MV-4-11 (cell line): ENCODE measurements around the gene CRMP1.

Source experiments
- DNase-seq: peaks from one replicate; lab custom pipeline; 2025; lab: John Stamatoyannopoulos, UW

CRMP1 gene

DNA sequence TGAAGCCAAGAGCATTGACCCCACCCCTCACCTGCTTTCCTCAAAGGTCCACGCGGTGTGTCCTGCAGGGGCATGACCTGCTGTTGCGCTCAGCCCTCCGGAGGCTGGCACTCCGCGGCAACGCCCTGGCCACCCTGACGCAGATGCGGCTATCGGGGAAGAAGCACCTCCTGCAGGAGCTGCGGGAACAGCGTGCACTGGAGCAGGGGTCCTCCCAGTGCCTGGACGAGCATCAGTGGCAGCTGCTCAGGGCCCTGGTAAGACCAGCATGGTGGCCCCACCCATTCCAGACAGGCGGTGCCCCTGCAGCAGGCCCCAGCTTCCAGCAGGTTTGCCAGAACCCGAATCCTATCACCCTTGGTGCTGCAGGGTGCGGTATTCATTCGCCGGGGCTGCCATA is 95.9 kb downstream of the CRMP1 start:
- no peak for DNase-seq

- DNase-seq, result no peak
Measured at GRCh38 chr4:5795580-5795979, 97.3 kb downstream of the CRMP1 start.

DNA sequence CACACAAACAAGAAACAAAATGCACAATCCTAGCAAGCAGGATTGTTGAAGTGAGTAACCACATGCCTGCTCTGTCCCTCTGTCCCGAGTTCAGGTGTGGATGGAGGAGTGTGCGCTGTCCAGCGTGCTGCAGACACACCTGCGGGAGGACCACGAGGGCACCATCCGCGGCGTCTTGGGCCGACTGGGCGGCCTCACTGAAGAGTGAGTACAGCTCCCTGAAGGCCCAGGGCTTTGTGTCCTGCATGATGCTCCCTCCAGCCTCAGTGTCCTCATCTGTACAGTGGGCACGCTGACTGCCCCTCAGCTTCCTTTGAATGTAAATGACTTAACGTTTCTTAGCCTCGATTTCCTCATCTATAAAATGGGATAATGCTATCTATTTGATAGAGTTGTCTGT is 99.4 kb downstream of the CRMP1 start:
- DNase-seq, result no peak

- no peak for DNase-seq
Measured at GRCh38 chr4:5791654-5792053, 101.2 kb downstream of the CRMP1 start.

GRCh38 chr4:5790546-5790857 is 102.4 kb downstream of the CRMP1 start:
- no peak for DNase-seq

GRCh38 chr4:5789141-5789540 is 103.7 kb downstream of the CRMP1 start:
- DNase-seq, result no peak

DNA sequence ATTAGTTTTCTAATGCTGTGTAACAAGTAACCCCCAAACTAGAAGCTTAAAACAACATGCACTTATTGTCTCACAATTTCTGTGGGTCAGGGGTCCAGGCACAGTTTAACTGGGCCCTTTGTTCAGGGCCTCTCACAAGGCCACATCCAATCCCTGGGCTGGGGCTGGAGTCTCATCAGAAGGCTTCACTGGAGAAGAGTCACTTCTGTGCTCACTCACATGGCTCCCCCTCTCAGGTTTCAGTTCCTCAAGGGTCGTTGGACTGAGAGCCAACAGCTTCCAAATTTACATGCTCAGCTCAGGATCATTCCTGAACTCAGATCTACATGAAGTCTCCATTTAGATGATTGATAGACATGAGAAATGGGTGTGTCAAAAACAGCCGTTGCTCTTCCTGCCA is 104.7 kb downstream of the CRMP1 start:
- DNase-seq, result peak; percentile 0

DNA sequence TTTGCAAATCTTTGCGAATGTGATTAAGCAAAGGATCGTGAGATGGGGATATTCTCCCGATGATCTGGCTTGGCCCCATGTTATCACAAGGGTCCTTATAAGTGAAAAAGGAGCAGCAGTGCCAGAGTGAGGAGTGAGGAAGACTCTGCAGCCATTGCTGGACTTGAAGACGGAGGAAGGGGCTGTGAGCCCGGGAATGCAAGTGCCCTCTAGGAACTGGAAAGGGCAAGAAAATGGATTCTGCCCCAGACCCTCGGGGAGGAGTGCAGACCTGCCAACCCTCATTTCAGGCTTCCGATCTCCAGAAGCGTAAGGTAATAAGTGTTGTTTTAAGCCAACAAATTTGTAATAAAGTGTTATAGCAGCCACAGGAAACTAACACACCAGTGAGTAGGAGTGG is 105.6 kb downstream of the CRMP1 start:
- no peak for DNase-seq

GRCh38 chr4:5785806-5786680 is 106.8 kb downstream of the CRMP1 start:
- DNase-seq, result no peak

- DNase-seq, result no peak
Measured at GRCh38 chr4:5784960-5785611, 107.8 kb downstream of the CRMP1 start.

DNA sequence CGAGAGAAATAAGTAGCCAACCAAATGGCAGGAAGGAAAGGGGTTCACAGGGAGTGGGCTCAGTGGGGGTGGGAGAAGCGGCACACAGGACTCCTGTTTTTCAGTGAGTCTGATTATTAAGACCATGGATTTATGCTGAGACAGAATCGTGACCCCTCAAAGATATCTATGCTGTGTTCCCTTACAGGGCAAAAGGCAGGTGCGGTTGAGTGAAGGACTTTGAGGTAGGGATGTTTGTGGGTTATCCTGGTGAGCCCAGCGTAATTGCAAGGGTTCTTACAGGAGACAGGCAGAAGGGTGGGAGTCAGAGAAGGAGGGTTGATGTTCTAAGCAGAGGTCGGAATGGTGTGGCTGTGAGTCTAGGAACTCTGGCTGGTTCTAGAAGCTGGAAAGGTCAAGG is 108.9 kb downstream of the CRMP1 start:
- no peak for DNase-seq

GRCh38 chr4:5783486-5783885 is 109.4 kb downstream of the CRMP1 start:
- no peak for DNase-seq

- no peak for DNase-seq
Measured at GRCh38 chr4:5782829-5783476, 109.9 kb downstream of the CRMP1 start.

DNA sequence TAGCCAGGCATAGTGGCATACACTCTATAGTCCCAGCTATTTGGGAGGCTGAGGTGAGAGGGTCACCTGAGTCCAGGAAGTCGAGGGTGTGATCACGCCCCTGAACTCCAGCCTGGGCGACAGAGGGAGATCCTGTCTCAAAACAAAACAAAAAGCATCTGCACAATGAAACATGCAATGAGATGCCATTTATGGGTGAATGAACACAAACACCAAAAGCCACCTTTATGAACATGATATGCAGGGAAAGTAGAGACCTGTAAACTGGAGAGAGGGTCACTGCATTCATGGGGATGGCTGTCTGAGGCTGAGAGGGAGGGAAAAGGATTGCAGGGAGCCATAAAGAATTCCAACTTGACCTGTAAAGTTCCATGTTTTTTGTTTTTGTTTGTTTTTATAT is 111.2 kb downstream of the CRMP1 start:
- DNase-seq, result no peak

GRCh38 chr4:5780831-5781480 is 111.9 kb downstream of the CRMP1 start:
- no peak for DNase-seq

DNA sequence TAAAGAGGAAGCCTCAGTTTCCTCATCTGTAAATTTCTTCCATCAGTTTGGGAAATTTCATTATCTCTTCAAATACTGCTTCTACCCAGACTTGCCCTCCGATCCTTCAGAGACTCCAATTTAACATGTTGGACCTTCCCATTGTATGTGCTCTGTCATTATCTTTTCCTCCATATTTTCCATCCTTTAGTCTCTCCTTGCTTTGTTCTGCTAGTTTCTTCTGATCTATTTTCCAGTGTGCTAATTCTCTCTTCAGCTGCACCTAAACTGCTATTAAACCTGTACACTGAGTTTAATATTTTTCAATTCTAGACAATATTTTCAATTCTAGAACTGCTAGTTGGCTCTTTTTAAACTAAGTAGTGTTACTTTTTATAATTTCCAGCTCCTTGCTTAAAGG is 116.4 kb downstream of the CRMP1 start:
- DNase-seq, result no peak

GRCh38 chr4:5774416-5775036 is 118.4 kb downstream of the CRMP1 start:
- no peak for DNase-seq

DNA sequence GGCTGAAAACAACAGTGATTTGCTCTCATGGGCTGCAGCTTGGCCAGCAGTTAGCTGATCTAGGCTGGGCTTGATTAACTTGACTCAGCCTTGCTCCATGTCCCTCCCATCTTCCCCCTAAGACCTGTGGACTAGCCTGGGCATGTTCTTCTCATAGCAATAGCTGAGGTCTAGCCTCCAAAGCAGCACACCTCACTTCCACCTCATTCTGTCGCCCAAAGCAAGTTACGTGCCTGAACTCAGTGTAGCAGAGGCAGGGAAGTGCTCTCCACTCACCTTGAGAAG is 119.7 kb downstream of the CRMP1 start:
- no peak for DNase-seq

- DNase-seq, result no peak
Measured at GRCh38 chr4:5772528-5773270, 120.2 kb downstream of the CRMP1 start.
